ENCODE results near the gene YWHAE.
"Not testable (repeated sequence)": the region's sequence is repeated elsewhere in the genome, so short reads cannot be mapped to it uniquely, and the experiment has no call there.

Gene YWHAE

GRCh38 chr17:1420981-1421380, 21.0 kb upstream of the YWHAE start:
- H3K4me3 ChIP-seq (ENCODE audit: low read depth, low read length), result no peak overlapping the region
- no peak for TF ChIP-seq CTCF (IDR thresholded peaks at IDR 0.05; ENCODE audit: borderline replicate concordance, insufficient read depth, low read depth, low read length)

DNA sequence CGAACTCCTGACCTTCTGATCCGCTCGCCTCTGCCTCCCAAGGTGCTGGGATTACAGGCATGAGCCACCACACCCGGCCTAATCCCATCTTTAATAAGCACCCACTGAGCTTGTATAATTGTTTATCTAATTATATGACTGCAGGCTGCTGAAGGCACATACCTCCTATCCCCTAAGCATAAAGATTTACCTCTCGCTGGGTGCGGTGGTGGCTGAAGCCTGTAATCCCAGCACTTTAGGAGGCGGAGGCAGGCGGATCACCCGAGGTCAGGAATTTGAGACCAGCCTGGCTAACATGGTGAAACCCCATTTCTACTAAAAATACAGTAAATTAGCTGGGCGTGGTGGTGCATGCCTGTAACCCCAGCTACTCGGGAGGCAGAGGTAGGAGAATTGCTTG, 20.1 kb upstream of the YWHAE start:
- no peak for TF ChIP-seq CTCF (IDR thresholded peaks at IDR 0.05; ENCODE audit: borderline replicate concordance, insufficient read depth, low read depth, low read length)
- H3K4me3 ChIP-seq (ENCODE audit: low read depth, low read length), result no peak overlapping the region

DNA sequence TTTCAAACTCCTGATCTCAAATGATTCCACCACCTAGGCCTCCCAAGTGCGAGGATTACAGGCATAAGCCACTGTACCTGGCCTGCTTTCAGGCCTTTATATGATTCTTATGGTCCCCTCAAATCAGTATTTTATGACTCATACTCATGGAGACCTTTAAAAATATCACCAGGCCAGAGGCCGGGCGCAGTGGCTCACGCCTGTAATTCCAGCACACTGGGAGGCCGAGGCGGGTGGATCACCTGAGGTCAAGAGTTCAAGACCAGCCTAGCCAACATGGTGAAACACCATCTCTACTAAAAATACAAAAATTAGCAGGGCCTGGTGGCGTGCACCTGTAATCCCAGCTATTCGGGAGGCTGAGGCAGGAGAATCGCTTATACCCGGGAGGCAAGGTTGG, 18.5 kb upstream of the YWHAE start:
- not testable (repeated sequence) for H3K4me3 ChIP-seq (ENCODE audit: low read depth, low read length)

GRCh38 chr17:1416414-1416813, 16.4 kb upstream of the YWHAE start:
- H3K4me3 ChIP-seq (ENCODE audit: low read depth, low read length), result no peak overlapping the region
- no peak for TF ChIP-seq CTCF (IDR thresholded peaks at IDR 0.05; ENCODE audit: borderline replicate concordance, insufficient read depth, low read depth, low read length)

- no peak for TF ChIP-seq CTCF (IDR thresholded peaks at IDR 0.05; ENCODE audit: borderline replicate concordance, insufficient read depth, low read depth, low read length)
These were observed 14.6 kb upstream of the YWHAE start for GRCh38 chr17:1414634-1415033.

DNA sequence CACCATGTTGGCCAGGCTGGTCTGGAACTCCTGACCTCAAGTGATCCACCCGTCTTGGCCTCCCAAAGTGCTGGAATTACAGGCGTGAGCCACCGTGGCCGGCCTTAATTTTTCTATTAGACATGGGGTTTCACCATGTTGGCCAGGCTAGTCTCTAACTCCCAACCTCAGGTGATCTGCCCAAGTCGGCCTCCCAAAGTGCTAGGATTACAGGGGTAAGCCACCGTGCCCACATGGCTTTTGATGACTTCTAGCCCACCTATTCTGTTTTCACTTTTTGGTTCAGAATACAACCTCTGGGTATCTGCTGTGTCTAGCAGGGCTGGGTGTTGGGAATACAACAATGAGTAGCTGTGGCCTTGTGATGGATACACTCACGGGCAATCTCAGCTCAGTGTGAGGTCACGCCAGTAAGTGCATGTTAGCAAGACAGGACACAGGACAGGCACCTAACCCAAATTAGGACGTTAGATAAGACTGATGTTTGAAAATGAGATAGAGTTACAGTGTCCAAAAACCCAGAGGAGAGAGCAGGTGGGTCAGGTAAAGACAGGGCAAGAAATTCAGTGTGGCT, 14.1 kb upstream of the YWHAE start:
- TF ChIP-seq CTCF (IDR thresholded peaks at IDR 0.05; ENCODE audit: borderline replicate concordance, insufficient read depth, low read depth, low read length), result no peak
- no peak overlapping the region for H3K4me3 ChIP-seq (ENCODE audit: low read depth, low read length)

More at GRCh38 chr17:1414634-1415033, 14.6 kb upstream of the YWHAE start:
- H3K4me3 ChIP-seq (ENCODE audit: low read depth, low read length), result no peak overlapping the region

DNA sequence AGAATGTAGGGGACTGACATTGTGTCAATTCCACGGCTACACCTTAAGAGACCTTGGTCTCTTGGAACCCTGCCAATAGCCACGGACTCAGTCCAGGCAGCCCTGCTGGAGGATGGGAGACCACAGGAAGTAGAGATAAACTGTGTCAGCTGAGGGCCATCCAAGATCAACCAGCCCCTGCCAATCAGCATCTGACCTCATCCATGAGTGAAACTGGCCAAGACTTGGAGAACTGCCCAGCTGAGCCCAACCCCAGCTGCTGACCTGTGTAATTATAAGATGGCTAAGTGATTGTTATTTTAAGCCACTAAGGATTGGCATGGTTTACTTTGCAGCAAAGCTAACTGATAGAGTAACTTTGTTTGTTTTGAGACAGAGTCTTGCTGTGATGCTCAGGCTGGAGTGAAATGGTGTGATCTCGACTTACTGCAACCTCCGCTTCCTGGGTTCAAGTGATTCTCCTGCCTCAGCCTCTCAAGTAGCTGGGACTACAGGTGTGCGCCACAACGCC, 13.3 kb upstream of the YWHAE start:
- TF ChIP-seq CTCF (IDR thresholded peaks at IDR 0.05; ENCODE audit: borderline replicate concordance, insufficient read depth, low read depth, low read length), result no peak

More for the DNA sequence above, 13.3 kb upstream of the YWHAE start:
- H3K4me3 ChIP-seq (ENCODE audit: low read depth, low read length), result no peak overlapping the region

All from GM12875 (cell line).